MM.1S (cell line): ENCODE results near the gene OR8A1.

Experiments used
- DNase-seq: peaks from one replicate; pipeline ENCODE4 v3.0.0-alpha.2; 2015
- H2AFZ ChIP-seq: fragments of 300-600 bp; sonication (generic); 2 replicates; pipeline ENCODE4 v1.6.0; 2016; ENCODE audit warnings: antibody characterized with exemption, low read length
- H3F3A ChIP-seq: fragments of 300-600 bp; sonication (generic); 2 replicates; pipeline ENCODE4 v1.6.1; 2016; ENCODE audit warnings: mild to moderate bottlenecking, antibody characterized with exemption, low read length, moderate library complexity, mixed read lengths; ENCODE audit not compliant: insufficient read depth
- H3K27ac ChIP-seq: fragments of 300-600 bp; sonication (generic); 2 replicates; pipeline ENCODE4 v1.5.1; 2016; ENCODE audit warnings: mild to moderate bottlenecking, low read length
- H3K27me3 ChIP-seq: fragments of 300-600 bp; sonication (generic); replicated peaks from 2 replicates; pipeline ENCODE4 v1.6.0; 2016; ENCODE audit warnings: low read length; ENCODE audit not compliant: insufficient read depth
- H3K36me3 ChIP-seq: fragments of 300-600 bp; sonication (generic); replicated peaks from 2 replicates; pipeline ENCODE4 v1.6.1; 2016; ENCODE audit warnings: mild to moderate bottlenecking, low read length, mixed read lengths; ENCODE audit not compliant: insufficient read depth
- H3K4me1 ChIP-seq: fragments of 300-600 bp; sonication (generic); 2 replicates; pipeline ENCODE4 v1.6.1; 2016; ENCODE audit warnings: low read length, mixed read lengths
- H3K4me2 ChIP-seq: fragments of 300-600 bp; sonication (generic); 2 replicates; pipeline ENCODE4 v1.6.0; 2016; ENCODE audit warnings: low read depth, low read length
- H3K4me3 ChIP-seq: fragments of 300-600 bp; sonication (generic); 2 replicates; pipeline ENCODE4 v1.5.1; 2016; ENCODE audit warnings: low read length, mixed read lengths
- H3K79me2 ChIP-seq: fragments of 300-600 bp; sonication (generic); 2 replicates; pipeline ENCODE4 v1.6.1; 2016; ENCODE audit warnings: mixed run types, low read length, mixed read lengths
- H3K9ac ChIP-seq: fragments of 300-600 bp; sonication (generic); 2 replicates; pipeline ENCODE4 v1.6.1; 2016; ENCODE audit warnings: low read length, mixed read lengths
- H3K9me2 ChIP-seq: fragments of 300-600 bp; sonication (generic); replicated peaks from 2 replicates; pipeline ENCODE4 v1.6.1; 2016; ENCODE audit warnings: mild to moderate bottlenecking, low read length, mixed read lengths; ENCODE audit not compliant: insufficient read depth
- H3K9me3 ChIP-seq: fragments of 300-600 bp; sonication (generic); replicated peaks from 2 replicates; pipeline ENCODE4 v1.6.1; 2016; ENCODE audit warnings: mild to moderate bottlenecking, low read length, mixed read lengths; ENCODE audit not compliant: insufficient read depth
- H4K20me1 ChIP-seq: fragments of 300-600 bp; sonication (generic); 2 replicates; pipeline ENCODE4 v1.6.1; 2016; ENCODE audit warnings: mild to moderate bottlenecking, low read length, moderate library complexity, mixed read lengths; ENCODE audit not compliant: insufficient read depth
- EZH2 ChIP-seq: fragments of 300-600 bp; sonication (generic); optimal IDR thresholded peaks from 2 replicates; pipeline ENCODE3; 2017; ENCODE audit warnings: low read depth, mild to moderate bottlenecking, antibody characterized with exemption, low read length, mixed read lengths
- EZH2phosphoT487 ChIP-seq: fragments of 300-600 bp; sonication (generic); IDR thresholded peaks from 2 replicates; pipeline ENCODE4 v1.6.1; 2018; ENCODE audit warnings: antibody characterized with exemption, low read length
- TF ChIP-seq, protein P1 (sequence below): fragments of 300-600 bp; sonication (generic); IDR thresholded peaks from 2 replicates; pipeline ENCODE4 v1.5.1; 2016; ENCODE audit warnings: antibody characterized with exemption, low read length, mixed read lengths

Gene OR8A1

DNA sequence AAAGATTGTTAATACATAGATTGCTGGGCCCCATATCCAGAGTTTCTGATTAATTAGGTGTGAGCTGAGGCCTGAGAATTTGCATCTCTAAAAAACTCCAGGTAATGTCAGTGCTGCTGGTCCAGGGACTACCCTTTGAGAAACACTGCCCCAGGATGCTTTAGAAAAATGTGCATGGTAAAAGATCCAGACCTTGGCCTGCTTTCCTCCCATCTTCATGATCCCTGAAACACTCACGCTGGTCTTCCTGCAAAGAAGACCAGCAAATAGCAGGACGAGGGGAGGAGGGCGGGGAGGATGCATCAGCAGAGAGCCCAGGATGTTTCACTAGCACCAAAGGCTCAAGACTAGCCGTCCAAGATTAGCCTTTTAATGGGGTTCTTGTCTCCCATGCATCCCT, at the start of gene OR8A1:
OR8A1 (plus strand) TSS at position 301 of the 400 bp plus-strand sequence. CDS start 123 bp downstream, outside the sequence.
- Histone ChIP-seq H2AFZ (no peak within 1 kb of the TSS), H3K9me2 (no peaks in the 10 kb centered on the region), H3K36me3 (no peaks in the 10 kb centered on the region), H4K20me1 (no peaks in the 10 kb centered on the region), H3K27me3 (no peaks in the 10 kb centered on the region), H3K4me2 (no peak within 1 kb of the TSS), H3F3A (no peaks in the 10 kb centered on the region), H3K9me3 (0 out of 2 replicates have a peak, but pooled peaks cover 2% of the 10 kb centered on the region), H3K4me1 (no peaks in the 10 kb centered on the region), H3K9ac (no peak within 1 kb of the TSS), H3K27ac (no peak within 1 kb of the TSS), H3K4me3 (no peak within 1 kb of the TSS), H3K79me2 (no peaks in the 10 kb centered on the region)
- DNase-seq: no peak
- TF ChIP-seq EZH2 (no peak), EZH2phosphoT487 (no peak)
- TF ChIP-seq, protein P1, sequence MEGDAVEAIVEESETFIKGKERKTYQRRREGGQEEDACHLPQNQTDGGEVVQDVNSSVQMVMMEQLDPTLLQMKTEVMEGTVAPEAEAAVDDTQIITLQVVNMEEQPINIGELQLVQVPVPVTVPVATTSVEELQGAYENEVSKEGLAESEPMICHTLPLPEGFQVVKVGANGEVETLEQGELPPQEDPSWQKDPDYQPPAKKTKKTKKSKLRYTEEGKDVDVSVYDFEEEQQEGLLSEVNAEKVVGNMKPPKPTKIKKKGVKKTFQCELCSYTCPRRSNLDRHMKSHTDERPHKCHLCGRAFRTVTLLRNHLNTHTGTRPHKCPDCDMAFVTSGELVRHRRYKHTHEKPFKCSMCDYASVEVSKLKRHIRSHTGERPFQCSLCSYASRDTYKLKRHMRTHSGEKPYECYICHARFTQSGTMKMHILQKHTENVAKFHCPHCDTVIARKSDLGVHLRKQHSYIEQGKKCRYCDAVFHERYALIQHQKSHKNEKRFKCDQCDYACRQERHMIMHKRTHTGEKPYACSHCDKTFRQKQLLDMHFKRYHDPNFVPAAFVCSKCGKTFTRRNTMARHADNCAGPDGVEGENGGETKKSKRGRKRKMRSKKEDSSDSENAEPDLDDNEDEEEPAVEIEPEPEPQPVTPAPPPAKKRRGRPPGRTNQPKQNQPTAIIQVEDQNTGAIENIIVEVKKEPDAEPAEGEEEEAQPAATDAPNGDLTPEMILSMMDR: no peak

DNA sequence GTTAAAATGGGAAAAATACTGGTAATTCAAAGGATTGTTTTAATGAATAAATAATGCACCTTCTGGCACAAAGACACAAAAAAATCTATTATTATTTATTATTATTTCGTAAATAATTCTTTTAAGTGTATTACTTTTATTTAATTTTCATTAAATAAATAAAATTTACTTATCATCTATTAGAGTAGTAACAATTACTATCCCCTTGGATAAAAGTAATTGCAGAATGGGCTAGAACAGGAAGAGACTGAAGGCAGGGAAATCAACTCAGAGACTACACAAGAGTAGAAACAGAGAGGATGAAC, 49.3 kb upstream of the OR8A1 start:
- no peaks in the 10 kb centered on the region for H3F3A ChIP-seq

GRCh38 chr11:124533626-124534025, 36.2 kb upstream of the OR8A1 start:
- H3K27ac ChIP-seq: no peak overlapping the region
- DNase-seq: no peak

More for the DNA sequence above, 49.3 kb upstream of the OR8A1 start:
- Histone ChIP-seq H3K4me3 (no peak overlapping the region), H3K4me2 (no peak overlapping the region), H3K79me2 (no peaks in the 10 kb centered on the region), H3K27ac (no peak overlapping the region), H4K20me1 (no peaks in the 10 kb centered on the region), H3K4me1 (no peaks in the 10 kb centered on the region), H3K36me3 (no peaks in the 10 kb centered on the region), H3K9me2 (no peaks in the 10 kb centered on the region), H3K27me3 (no peaks in the 10 kb centered on the region), H2AFZ (no peak overlapping the region), H3K9me3 (no peaks in the 10 kb centered on the region), H3K9ac (no peak overlapping the region)
- TF ChIP-seq, protein P1: no peak
- TF ChIP-seq EZH2phosphoT487 (no peak), EZH2 (no peak)
- DNase-seq: no peak

GRCh38 chr11:124534051-124534450, 35.7 kb upstream of the OR8A1 start:
- Histone ChIP-seq H3K4me3 (no peak overlapping the region), H3K9me2 (no peaks in the 10 kb centered on the region), H3K27ac (no peak overlapping the region), H4K20me1 (no peaks in the 10 kb centered on the region), H3K4me1 (no peaks in the 10 kb centered on the region), H3K4me2 (no peak overlapping the region), H2AFZ (no peak overlapping the region), H3K9me3 (no peaks in the 10 kb centered on the region), H3K36me3 (no peaks in the 10 kb centered on the region), H3F3A (no peaks in the 10 kb centered on the region), H3K9ac (no peak overlapping the region), H3K27me3 (no peaks in the 10 kb centered on the region), H3K79me2 (no peaks in the 10 kb centered on the region)
- DNase-seq: no peak
- TF ChIP-seq, protein P1: no peak
- no peak for TF ChIP-seq EZH2
- no peak for TF ChIP-seq EZH2phosphoT487

More at GRCh38 chr11:124533626-124534025, 36.2 kb upstream of the OR8A1 start:
- no peaks in the 10 kb centered on the region for H4K20me1 ChIP-seq
- H3K4me2 ChIP-seq: no peak overlapping the region
- H3K36me3 ChIP-seq: no peaks in the 10 kb centered on the region
- H3K4me1 ChIP-seq: no peaks in the 10 kb centered on the region
- H3K27me3 ChIP-seq: no peaks in the 10 kb centered on the region
- no peak overlapping the region for H3K4me3 ChIP-seq
- no peaks in the 10 kb centered on the region for H3K9me3 ChIP-seq
- no peaks in the 10 kb centered on the region for H3K9me2 ChIP-seq
- no peak overlapping the region for H2AFZ ChIP-seq
- no peak for TF ChIP-seq EZH2phosphoT487
- no peak for TF ChIP-seq EZH2
- no peaks in the 10 kb centered on the region for H3F3A ChIP-seq
- no peaks in the 10 kb centered on the region for H3K79me2 ChIP-seq
- no peak overlapping the region for H3K9ac ChIP-seq
